ENCODE measurements around the gene H2AZ1.
A peak's percentile ranks its signal among the peaks of the same experiment; 100 is the strongest.
"Not testable (repeated sequence)": the region's sequence is repeated elsewhere in the genome, so short reads cannot be mapped to it uniquely, and the experiment has no call there.

The H2AZ1 gene

GRCh38 chr4:99949999-99950912 lies at the start of gene H2AZ1:
H2AZ1 (minus strand) TSS chr4:99950275; CDS start chr4:99950170, 105 bp downstream.
- DNase-seq (ENCODE audit: low read depth), result peak; percentile 98

- DNase-seq (ENCODE audit: low read depth), result no peak
These were observed 48.2 kb upstream of the H2AZ1 start for GRCh38 chr4:99998062-99998867.

GRCh38 chr4:99991741-99992140 lies 41.7 kb upstream of the H2AZ1 start:
- DNase-seq (ENCODE audit: low read depth), result no peak

DNA sequence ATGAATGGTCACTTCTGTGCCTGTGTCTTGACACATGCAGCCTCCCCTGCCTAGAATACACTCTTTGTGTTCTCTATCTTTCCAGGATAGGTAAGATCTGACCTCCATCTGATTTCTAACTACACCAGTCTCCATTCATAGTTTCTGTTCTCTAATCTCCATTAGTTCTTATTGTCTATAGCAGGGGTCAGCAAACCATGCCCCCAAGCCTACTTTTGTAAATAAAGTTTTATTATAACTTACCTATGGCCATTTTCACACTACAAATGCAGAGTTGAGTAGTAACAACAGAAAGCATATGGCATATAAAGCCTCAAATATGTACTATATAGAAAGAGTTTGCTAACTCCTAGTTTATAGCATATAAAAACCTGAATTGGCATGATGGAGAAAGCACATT lies 37.6 kb upstream of the H2AZ1 start:
- no peak for DNase-seq (ENCODE audit: low read depth)

GRCh38 chr4:99986792-99987191 lies 36.7 kb upstream of the H2AZ1 start:
- DNase-seq (ENCODE audit: low read depth), result no peak

- DNase-seq (ENCODE audit: low read depth), result no peak
These were observed 33.3 kb upstream of the H2AZ1 start for GRCh38 chr4:99983289-99983943.

GRCh38 chr4:99979872-99980271 lies 29.8 kb upstream of the H2AZ1 start:
- DNase-seq (ENCODE audit: low read depth), result no peak

DNA sequence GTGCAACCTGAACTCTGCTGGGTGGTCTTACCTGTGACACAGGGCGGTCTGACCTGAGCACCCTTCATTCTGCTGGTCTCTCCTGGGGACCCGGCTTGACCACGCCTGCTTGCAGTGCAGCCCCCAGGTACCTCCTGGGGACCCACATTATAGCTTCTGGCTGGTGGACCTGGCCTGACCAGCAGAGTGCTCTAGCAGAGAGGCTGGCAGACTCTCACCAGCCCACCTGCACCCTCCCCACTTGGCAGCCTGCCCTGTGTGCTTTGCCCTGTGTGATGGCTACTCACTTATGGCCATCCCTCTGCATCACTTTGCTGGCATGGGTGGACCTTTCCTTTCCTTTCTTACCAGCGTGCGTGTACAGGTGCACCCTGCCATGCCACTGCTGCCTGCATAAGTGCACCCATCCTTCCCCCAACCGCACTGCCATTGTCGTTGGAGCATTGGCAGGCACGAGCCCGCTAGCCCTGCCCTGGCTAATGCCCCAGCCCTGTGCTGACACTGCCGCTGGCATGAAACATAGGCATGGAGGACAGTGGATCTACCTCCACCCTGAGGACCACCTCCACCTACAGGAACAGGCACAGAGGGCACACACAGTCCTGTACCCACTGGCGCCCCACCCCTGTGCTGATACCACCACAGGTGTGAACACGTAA lies 21.5 kb upstream of the H2AZ1 start:
- no peak for DNase-seq (ENCODE audit: low read depth)

DNA sequence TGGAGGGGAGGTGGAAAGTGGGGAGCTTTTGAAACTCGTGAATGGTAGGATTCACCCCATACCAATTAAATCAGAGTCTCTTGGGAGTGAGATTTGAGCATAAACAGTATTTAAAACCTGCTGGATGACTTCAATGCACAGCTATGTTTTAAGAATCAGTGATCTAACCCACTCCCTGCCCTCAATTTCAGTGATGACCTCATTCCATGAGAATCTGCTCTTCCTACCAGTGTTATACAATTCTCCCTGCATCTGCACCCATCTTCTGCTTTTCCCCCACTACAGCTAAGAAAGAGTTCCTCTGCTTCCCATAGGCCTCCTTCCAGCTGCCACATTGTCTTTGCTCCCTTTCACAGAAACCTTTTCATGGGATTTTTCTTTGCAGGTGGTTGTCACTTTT lies 18.3 kb upstream of the H2AZ1 start:
- DNase-seq (ENCODE audit: low read depth), result no peak

- DNase-seq (ENCODE audit: low read depth), result no peak
These were observed 16.6 kb upstream of the H2AZ1 start for GRCh38 chr4:99966692-99967091.

GRCh38 chr4:99965674-99966350 lies 15.7 kb upstream of the H2AZ1 start:
- DNase-seq (ENCODE audit: low read depth), result no peak

- no peak for DNase-seq (ENCODE audit: low read depth)
These were observed 15.1 kb upstream of the H2AZ1 start for GRCh38 chr4:99965173-99965572.

GRCh38 chr4:99961711-99962110 lies 11.6 kb upstream of the H2AZ1 start:
- DNase-seq (ENCODE audit: low read depth), result no peak

- no peak for DNase-seq (ENCODE audit: low read depth)
These were observed 10.6 kb upstream of the H2AZ1 start for GRCh38 chr4:99960648-99961047.

- not testable (repeated sequence) for DNase-seq (ENCODE audit: low read depth)
These were observed 8.1 kb upstream of the H2AZ1 start for GRCh38 chr4:99958207-99958606.

GRCh38 chr4:99950913-99951254 lies 809 bp upstream of the H2AZ1 start:
- DNase-seq (ENCODE audit: low read depth), result no peak

GRCh38 chr4:99949034-99949998 lies 759 bp downstream of the H2AZ1 start:
- peak; percentile 89 for DNase-seq (ENCODE audit: low read depth)

DNA sequence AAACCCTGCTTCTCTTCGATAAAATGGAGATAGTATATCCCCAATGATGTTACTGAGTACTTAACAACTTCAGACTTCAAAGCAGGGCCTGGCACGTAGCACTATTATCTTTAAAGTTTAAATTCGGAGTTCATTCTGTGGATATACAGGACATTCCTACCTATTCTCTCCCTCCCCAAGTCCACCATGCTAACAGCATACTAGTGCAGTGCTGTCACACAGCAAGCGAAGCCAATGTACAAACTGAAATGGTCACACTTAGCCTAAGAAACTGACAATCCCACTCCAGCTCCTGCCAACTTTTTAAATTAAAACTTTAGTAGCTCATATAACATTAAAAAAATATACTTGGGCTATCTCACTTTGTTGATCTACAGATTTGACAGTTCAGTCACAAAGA lies 2.5 kb downstream of the H2AZ1 start:
- no peak for DNase-seq (ENCODE audit: low read depth)

GRCh38 chr4:99947190-99947578 lies 2.9 kb downstream of the H2AZ1 start:
- no peak for DNase-seq (ENCODE audit: low read depth)

Measured in activated T-cell treated with anti-CD3 and anti-CD28 coated beads for 24 hours (primary cell).